ENCODE measurements around the gene INPP5F. TPM values are rescaled to one million over a fixed set of nuclear protein-coding genes. Genes with fewer than 3 reads are reported as not detected.

The INPP5F gene
- total and polyA plus RNA-seq, 10 donors = 6.0 to 16.2 (median 10.9) TPM

DNA sequence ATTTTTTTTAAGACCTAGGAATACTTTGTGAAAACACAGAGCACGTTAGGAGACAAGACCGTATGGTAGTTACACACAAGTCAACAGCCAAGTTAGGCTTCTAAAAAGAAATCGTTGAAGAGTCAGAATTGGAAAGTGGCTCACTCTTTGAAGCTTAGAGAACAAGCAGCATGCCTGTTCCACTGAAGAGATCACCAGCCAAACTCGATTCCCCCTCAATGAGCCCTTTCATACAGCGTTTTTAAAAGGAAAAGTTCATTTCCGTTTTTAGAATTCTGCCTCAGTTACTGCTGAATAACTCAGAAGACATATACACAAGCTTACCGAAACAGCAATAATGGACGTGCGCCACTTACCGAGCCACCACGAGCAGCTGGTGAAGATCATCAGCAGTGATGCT, 105.8 kb downstream of the INPP5F start:
- Histone ChIP-seq H3K27me3 (replicated peaks in 1 of 7) (no peaks in the 10 kb centered on the region), H3K27ac (no peak overlapping the region), H3K4me1 (no peaks in the 10 kb centered on the region), H3K9me3 (no peaks in the 10 kb centered on the region), H3K36me3 (peaks cover 3 to 100% (median 89%) of the 10 kb centered on the region in 6 donors), H3K4me3 (no peak overlapping the region)
- 88 to 95% (median 95%) methylated on average over 11 of the region's 11 CpGs for WGBS, 5 donors
- intact Hi-C loops (cut with DNase I; ENCODE audit: low total_unique reads) = no loop called here
- TF ChIP-seq POLR2AphosphoS5 (IDR thresholded peaks at IDR 0.05) (no peak), POLR2A (IDR thresholded peaks at IDR 0.05) (no peak)
- TF ChIP-seq, protein P1, sequence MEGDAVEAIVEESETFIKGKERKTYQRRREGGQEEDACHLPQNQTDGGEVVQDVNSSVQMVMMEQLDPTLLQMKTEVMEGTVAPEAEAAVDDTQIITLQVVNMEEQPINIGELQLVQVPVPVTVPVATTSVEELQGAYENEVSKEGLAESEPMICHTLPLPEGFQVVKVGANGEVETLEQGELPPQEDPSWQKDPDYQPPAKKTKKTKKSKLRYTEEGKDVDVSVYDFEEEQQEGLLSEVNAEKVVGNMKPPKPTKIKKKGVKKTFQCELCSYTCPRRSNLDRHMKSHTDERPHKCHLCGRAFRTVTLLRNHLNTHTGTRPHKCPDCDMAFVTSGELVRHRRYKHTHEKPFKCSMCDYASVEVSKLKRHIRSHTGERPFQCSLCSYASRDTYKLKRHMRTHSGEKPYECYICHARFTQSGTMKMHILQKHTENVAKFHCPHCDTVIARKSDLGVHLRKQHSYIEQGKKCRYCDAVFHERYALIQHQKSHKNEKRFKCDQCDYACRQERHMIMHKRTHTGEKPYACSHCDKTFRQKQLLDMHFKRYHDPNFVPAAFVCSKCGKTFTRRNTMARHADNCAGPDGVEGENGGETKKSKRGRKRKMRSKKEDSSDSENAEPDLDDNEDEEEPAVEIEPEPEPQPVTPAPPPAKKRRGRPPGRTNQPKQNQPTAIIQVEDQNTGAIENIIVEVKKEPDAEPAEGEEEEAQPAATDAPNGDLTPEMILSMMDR (IDR thresholded peaks at IDR 0.05 in 8 of 11, conservative IDR thresholded peaks at IDR 0.05 in 3 of 11) = no peak
- DNase-seq = no peak

GRCh38 chr10:119832951-119833350, 107.1 kb downstream of the INPP5F start:
- H3K27ac ChIP-seq = no peak overlapping the region
- WGBS, 5 donors = 88 to 96% (median 90%) methylated on average over 2 of the region's 2 CpGs
- H3K36me3 ChIP-seq = peaks cover 3 to 100% (median 92%) of the 10 kb centered on the region in 6 donors
- H3K4me1 ChIP-seq = no peaks in the 10 kb centered on the region
- no peak for TF ChIP-seq POLR2A (IDR thresholded peaks at IDR 0.05)
- TF ChIP-seq POLR2AphosphoS5 (IDR thresholded peaks at IDR 0.05) = no peak
- TF ChIP-seq, protein P1 (IDR thresholded peaks at IDR 0.05 in 8 of 11, conservative IDR thresholded peaks at IDR 0.05 in 3 of 11) = no peak
- intact Hi-C loops (cut with DNase I; ENCODE audit: low total_unique reads) = no loop called here
- no peak overlapping the region for H3K4me3 ChIP-seq
- H3K9me3 ChIP-seq = no peaks in the 10 kb centered on the region
- no peak for DNase-seq
- no peaks in the 10 kb centered on the region for H3K27me3 ChIP-seq (replicated peaks in 1 of 7)

- H3K27me3 ChIP-seq (replicated peaks in 1 of 7) = no peaks in the 10 kb centered on the region
- peaks cover 3 to 100% (median 92%) of the 10 kb centered on the region in 6 donors for H3K36me3 ChIP-seq
- no peaks in the 10 kb centered on the region for H3K4me1 ChIP-seq
- TF ChIP-seq, protein P1 (IDR thresholded peaks at IDR 0.05 in 8 of 11, conservative IDR thresholded peaks at IDR 0.05 in 3 of 11) = no peak
- TF ChIP-seq POLR2AphosphoS5 (IDR thresholded peaks at IDR 0.05) (no peak), POLR2A (IDR thresholded peaks at IDR 0.05) (no peak)
- WGBS, 5 donors = 82 to 91% (median 86%) methylated on average over 4 of the region's 4 CpGs
- H3K4me3 ChIP-seq = no peak overlapping the region
- intact Hi-C loops (cut with DNase I; ENCODE audit: low total_unique reads) = no loop called here
- H3K27ac ChIP-seq = no peak overlapping the region
- no peaks in the 10 kb centered on the region for H3K9me3 ChIP-seq
- no peak for DNase-seq
Observed at GRCh38 chr10:119834188-119834587, 108.3 kb downstream of the INPP5F start.

DNA sequence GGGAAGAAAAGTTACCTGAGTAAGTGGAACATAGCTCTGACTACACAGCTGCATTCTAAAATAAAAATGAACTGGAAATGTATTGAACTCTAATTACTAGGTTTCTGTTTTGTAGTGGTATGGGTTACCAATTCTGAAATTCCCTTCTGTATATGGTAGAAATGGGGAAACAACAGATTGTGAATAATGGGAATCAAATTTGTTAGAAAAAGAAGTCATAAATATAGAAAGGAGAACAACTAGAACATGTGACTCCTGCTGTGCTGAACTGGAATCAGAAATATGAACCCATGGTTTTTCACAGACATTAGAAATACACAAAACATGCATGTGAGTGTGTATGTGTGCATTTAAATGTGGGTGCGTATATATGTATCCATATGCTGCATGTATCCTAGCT, 119.8 kb downstream of the INPP5F start:
- Histone ChIP-seq H3K9me3 (no peaks in the 10 kb centered on the region), H3K4me3 (no peak overlapping the region), H3K27me3 (replicated peaks in 1 of 7) (no peaks in the 10 kb centered on the region), H3K36me3 (peaks cover under 1 to 100% (median 80%) of the 10 kb centered on the region in 6 donors), H3K27ac (peak overlapping the region in 4 of 8 donors; percentile 5 to 41 (median 18)), H3K4me1 (peaks cover 0 to 42% (median 4%) of the 10 kb centered on the region in 6 donors)
- no peak for DNase-seq
- intact Hi-C loops (cut with DNase I; ENCODE audit: low total_unique reads) = no loop called here
- WGBS, 5 donors = 76 to 100% (median 91%) methylated on average over 1 of the region's 1 CpG
- TF ChIP-seq POLR2AphosphoS5 (IDR thresholded peaks at IDR 0.05) (no peak), POLR2A (IDR thresholded peaks at IDR 0.05) (no peak)
- TF ChIP-seq, protein P1 (IDR thresholded peaks at IDR 0.05 in 8 of 11, conservative IDR thresholded peaks at IDR 0.05 in 3 of 11) = no peak

All from spleen (tissue), 11 donors.